Mesendoderm (in vitro differentiated cells): ENCODE data around the gene GBA2.
A peak's percentile ranks its signal among the peaks of the same experiment; 100 is the strongest.

Experiments
- DNase-seq: peaks from one replicate; pipeline ENCODE4 v3.0.0; 2013
- H2AK5ac ChIP-seq: 2 replicates; pipeline ENCODE4 v1.6.1; 2013; ENCODE audit warnings: low read length, inconsistent platforms
- H2BK120ac ChIP-seq: 2 replicates; pipeline ENCODE4 v1.6.1; 2013; ENCODE audit warnings: low read depth, mild to moderate bottlenecking, low read length, moderate library complexity, mixed read lengths
- H2BK15ac ChIP-seq: replicated peaks from 2 replicates; pipeline ENCODE4 v1.6.1; 2013; ENCODE audit warnings: low read depth, mild to moderate bottlenecking, moderate library complexity
- H2BK5ac ChIP-seq: 2 replicates; pipeline ENCODE4 v1.6.1; 2013; ENCODE audit warnings: low read length, inconsistent platforms
- H3K18ac ChIP-seq: 2 replicates; pipeline ENCODE4 v1.6.1; 2013; ENCODE audit warnings: mild to moderate bottlenecking, low read length, mixed read lengths
- H3K23ac ChIP-seq: one replicate; pipeline ENCODE4 v1.6.1; 2013; ENCODE audit warnings: low read length
- H3K27ac ChIP-seq: 2 replicates; pipeline ENCODE4 v1.5.1; 2013; ENCODE audit warnings: low read depth, mild to moderate bottlenecking, inconsistent platforms, low read length, moderate library complexity
- H3K27me3 ChIP-seq: 2 replicates; pipeline ENCODE4 v1.6.1; 2013; ENCODE audit warnings: low read length, control low read depth, mild to moderate bottlenecking, inconsistent platforms; ENCODE audit not compliant: insufficient read depth, poor library complexity
- H3K36me3 ChIP-seq: 2 replicates; pipeline ENCODE4 v1.6.1; 2013; ENCODE audit warnings: low read length, inconsistent platforms; ENCODE audit not compliant: control insufficient read depth, insufficient read depth
- H3K4ac ChIP-seq: one replicate; pipeline ENCODE4 v1.6.1; 2013; ENCODE audit warnings: low read depth, mild to moderate bottlenecking, low read length, moderate library complexity
- H3K4me1 ChIP-seq: 2 replicates; pipeline ENCODE4 v1.6.1; 2013; ENCODE audit warnings: low read depth, low read length, inconsistent platforms; ENCODE audit not compliant: control insufficient read depth
- H3K4me2 ChIP-seq: 2 replicates; pipeline ENCODE4 v1.6.1; 2013; ENCODE audit warnings: low read length
- H3K4me3 ChIP-seq: 2 replicates; pipeline ENCODE4 v1.5.1; 2013; ENCODE audit warnings: mild to moderate bottlenecking, low read length
- H3K56ac ChIP-seq: one replicate; pipeline ENCODE4 v1.6.1; 2013; ENCODE audit warnings: low read length
- H3K79me1 ChIP-seq: 2 replicates; pipeline ENCODE4 v1.6.1; 2013; ENCODE audit warnings: low read length, inconsistent platforms
- H3K79me2 ChIP-seq: 2 replicates; pipeline ENCODE4 v1.6.1; 2013; ENCODE audit warnings: mild to moderate bottlenecking, low read length; ENCODE audit not compliant: control insufficient read depth, insufficient read depth
- H3K9ac ChIP-seq: 2 replicates; pipeline ENCODE4 v1.6.1; 2013; ENCODE audit warnings: low read length, inconsistent platforms
- H4K5ac ChIP-seq: one replicate; pipeline ENCODE4 v1.6.1; 2013; ENCODE audit warnings: low read length
- H4K8ac ChIP-seq: one replicate; pipeline ENCODE4 v1.6.1; 2013; ENCODE audit warnings: low read depth, mild to moderate bottlenecking, control low read depth, low read length, moderate library complexity
- WGBS: extraction: QIAGEN DNeasy Blood & Tissue Kit; methylation state at CpG from one replicate; pipeline ENCODE4 v1.1.7; 2013; ENCODE audit warnings: low lambda C conversion rate, missing lambda C conversion rate; ENCODE audit not compliant: insufficient coverage; ENCODE audit errors: extremely low coverage; 5-methylcytosine and 5-hydroxymethylcytosine counted together

GBA2 gene

DNA sequence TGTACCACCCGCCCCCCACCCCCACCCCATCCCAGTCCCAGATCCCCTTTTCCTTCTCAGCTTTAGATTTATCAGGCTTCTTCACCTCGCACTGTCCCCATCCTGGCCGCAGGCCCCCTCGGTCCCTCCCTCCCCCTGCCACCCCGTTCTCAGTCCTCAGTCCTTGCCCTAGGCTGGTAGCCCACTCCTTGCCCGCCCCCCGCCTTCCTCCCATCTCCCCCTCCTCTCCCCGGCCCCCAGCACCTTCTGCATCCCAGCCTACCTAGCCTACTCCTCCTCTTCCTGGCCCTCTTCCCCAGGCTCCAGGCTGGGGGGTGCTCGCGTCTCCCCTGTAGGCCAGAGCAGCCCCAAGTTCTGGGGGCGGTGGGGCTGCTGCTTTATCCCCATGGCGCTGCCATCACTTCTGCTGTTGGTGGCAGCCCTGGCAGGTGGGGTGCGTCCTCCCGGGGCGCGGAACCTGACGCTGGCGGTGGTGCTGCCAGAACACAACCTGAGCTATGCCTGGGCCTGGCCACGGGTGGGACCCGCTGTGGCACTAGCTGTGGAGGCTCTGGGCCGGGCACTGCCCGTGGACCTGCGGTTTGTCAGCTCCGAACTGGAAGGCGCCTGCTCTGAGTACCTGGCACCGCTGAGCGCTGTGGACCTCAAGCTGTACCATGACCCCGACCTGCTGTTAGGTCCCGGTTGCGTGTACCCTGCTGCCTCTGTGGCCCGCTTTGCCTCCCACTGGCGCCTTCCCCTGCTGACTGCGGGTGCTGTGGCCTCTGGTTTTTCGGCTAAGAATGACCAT, 43.2 kb upstream of the GBA2 start:
- H2BK120ac ChIP-seq, result no peak overlapping the region
- H3K4me1 ChIP-seq, result peaks cover 6% of the 10 kb centered on the region
- H4K5ac ChIP-seq, result no peak overlapping the region
- no peak overlapping the region for H2BK15ac ChIP-seq
- no peaks in the 10 kb centered on the region for H3K36me3 ChIP-seq
- H3K79me2 ChIP-seq, result peaks cover 3% of the 10 kb centered on the region
- no peak for DNase-seq
- H4K8ac ChIP-seq, result no peak overlapping the region
- H3K23ac ChIP-seq, result peak overlapping the region; percentile 89
- no peak overlapping the region for H2BK5ac ChIP-seq
- peak overlapping the region; percentile 94 for H3K56ac ChIP-seq
- no peak overlapping the region for H2AK5ac ChIP-seq
- no CpG with 5 or more reads among the region's 34 CpGs for WGBS
- H3K4me3 ChIP-seq, result no peak overlapping the region
- peak overlapping the region; percentile 97 for H3K18ac ChIP-seq
- no peak overlapping the region for H3K27ac ChIP-seq
- peaks cover 5% of the 10 kb centered on the region for H3K79me1 ChIP-seq
- peak overlapping the region; percentile 89 for H3K4ac ChIP-seq
- no peak overlapping the region for H3K4me2 ChIP-seq
- no peaks in the 10 kb centered on the region for H3K27me3 ChIP-seq
- H3K9ac ChIP-seq, result no peak overlapping the region

DNA sequence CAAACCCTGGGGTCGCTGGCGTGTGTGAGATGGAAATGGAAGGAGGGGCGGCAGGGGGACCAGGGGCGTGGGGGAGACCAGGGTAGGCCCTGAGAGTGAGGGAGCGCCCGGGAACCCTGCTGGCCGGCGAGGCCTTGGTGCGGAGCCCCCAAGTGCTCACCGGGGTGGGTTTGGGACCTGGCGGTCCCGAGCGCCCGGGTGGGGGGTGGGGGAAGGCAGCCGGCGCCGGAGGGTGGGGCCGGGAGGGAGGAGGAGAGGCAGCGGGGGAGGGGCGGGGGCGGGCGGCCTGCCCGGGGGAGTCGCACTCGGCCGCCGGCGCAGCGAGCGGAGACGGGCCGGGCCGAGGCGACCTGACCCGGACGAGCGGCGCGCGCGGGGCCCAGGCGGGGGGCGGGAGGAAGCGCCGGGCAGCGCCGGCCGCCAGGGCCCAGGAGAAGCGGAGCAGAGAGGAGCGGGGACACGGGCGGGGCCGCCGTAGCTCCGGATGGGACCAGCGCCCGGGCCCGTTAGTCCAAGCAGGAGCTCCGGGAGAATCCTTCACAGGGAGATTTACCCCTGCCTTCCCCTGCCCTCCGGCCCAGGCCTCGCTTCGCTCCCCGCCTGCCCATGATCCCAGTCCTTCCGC, 42.4 kb upstream of the GBA2 start, which contains the start of gene NPR2:
Gene NPR2, plus strand, starts transcription at position 295 of the 625 bp plus-strand sequence. CDS start 818 bp downstream, outside the sequence.
- peak; percentile 43 for DNase-seq
- H3K27me3 ChIP-seq, result no peaks in the 10 kb centered on the region
- H3K79me2 ChIP-seq, result peaks cover 3% of the 10 kb centered on the region
- H3K18ac ChIP-seq, result peak within 1 kb of the TSS; percentile 97
- peak within 1 kb of the TSS; percentile 95 for H3K56ac ChIP-seq
- WGBS, result no CpG with 5 or more reads among the region's 64 CpGs
- peak within 1 kb of the TSS; percentile 52 for H3K4me3 ChIP-seq
- peak within 1 kb of the TSS; percentile 89 for H3K23ac ChIP-seq
- H4K8ac ChIP-seq, result no peak within 1 kb of the TSS
- H3K4me1 ChIP-seq, result peaks cover 3% of the 10 kb centered on the region
- H2BK15ac ChIP-seq, result no peak within 1 kb of the TSS
- peak within 1 kb of the TSS; percentile 70 for H3K4me2 ChIP-seq
- no peak within 1 kb of the TSS for H3K27ac ChIP-seq
- no peak within 1 kb of the TSS for H2AK5ac ChIP-seq
- peak within 1 kb of the TSS; percentile 84 for H3K9ac ChIP-seq
- H3K36me3 ChIP-seq, result no peaks in the 10 kb centered on the region
- peak within 1 kb of the TSS; percentile 11 for H2BK120ac ChIP-seq
- peaks cover 5% of the 10 kb centered on the region for H3K79me1 ChIP-seq
- no peak within 1 kb of the TSS for H2BK5ac ChIP-seq
- peak within 1 kb of the TSS; percentile 89 for H3K4ac ChIP-seq
- no peak within 1 kb of the TSS for H4K5ac ChIP-seq

DNA sequence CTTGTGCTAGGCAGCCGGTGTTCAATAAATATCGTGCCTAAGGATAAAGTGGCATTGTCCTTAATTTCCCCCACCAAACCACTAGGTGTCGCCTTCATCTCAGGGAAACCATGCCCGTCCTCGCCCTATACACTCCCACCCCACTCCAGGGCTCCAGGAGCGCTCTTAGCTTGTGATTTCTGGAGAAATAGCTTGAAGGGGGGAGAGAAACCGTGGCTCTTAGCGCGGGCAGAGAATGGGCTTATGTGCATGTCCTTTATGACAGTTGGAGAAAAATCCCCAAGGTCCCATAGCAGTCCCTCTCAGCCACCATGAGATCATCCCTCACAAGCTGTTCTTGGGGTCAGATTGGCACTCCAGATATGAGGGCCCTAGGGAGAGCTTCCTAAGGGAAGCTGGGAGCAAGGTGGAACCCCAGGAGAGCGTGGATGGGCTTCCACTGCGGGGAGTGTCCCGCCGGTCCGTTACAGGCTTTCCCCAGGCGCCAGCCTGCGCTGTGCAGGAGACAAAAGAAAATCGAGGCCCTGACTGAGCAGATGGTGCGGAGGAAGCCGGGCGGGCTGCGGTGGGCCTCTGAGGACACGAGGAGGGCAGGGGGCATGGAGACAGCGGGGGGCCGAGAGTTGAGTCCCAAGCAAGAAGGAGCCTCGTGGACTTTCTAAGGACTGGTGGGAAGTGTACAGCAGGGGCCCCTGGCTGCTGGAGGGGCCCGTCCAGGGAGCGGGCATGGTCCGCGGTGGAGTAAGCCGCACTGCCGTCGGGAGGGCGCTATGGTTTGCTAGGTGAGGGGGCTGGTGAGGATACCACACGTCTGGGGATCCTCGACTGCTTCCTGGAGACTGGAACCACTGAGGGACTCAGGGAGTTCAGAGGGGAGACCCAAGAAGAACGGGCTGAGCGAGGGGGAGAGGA, 41.6 kb upstream of the GBA2 start:
- Histone ChIP-seq H3K4me3 (no peak overlapping the region), H3K79me2 (peaks cover 3% of the 10 kb centered on the region), H3K18ac (peak overlapping the region; percentile 97), H3K79me1 (peaks cover 5% of the 10 kb centered on the region), H2BK120ac (peak overlapping the region; percentile 11), H3K23ac (no peak overlapping the region), H2AK5ac (no peak overlapping the region), H3K36me3 (no peaks in the 10 kb centered on the region), H2BK5ac (no peak overlapping the region), H3K56ac (peak overlapping the region; percentile 95), H4K8ac (no peak overlapping the region), H3K27me3 (no peaks in the 10 kb centered on the region), H3K27ac (no peak overlapping the region), H3K4me1 (peaks cover 2% of the 10 kb centered on the region), H2BK15ac (no peak overlapping the region), H3K4ac (peak overlapping the region; percentile 89), H4K5ac (no peak overlapping the region), H3K4me2 (peak overlapping the region; percentile 66), H3K9ac (peak overlapping the region; percentile 79)
- WGBS, result no CpG with 5 or more reads among the region's 37 CpGs
- DNase-seq, result peak; percentile 91

DNA sequence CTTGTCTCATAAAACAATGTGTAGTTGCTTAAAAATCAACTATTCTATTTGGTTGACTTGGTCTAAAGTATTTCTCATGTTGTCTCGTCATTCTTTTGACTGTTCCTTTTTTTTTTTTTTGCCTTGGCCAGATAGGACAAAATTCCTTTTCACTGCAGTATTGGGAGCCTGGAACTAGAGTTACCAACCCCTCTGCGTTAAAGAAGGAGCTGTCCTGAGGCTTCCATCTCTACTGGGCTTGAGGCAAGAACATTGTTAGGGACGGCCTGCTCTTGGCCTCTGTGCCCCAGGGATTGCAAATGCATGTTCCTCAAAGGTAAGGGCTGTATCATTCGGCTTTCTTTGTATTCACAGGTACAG, 41.0 kb upstream of the GBA2 start:
- Histone ChIP-seq H3K79me1 (peaks cover 5% of the 10 kb centered on the region), H2BK5ac (no peak overlapping the region), H4K5ac (no peak overlapping the region), H3K36me3 (no peaks in the 10 kb centered on the region), H3K27ac (no peak overlapping the region), H3K4me2 (no peak overlapping the region), H2AK5ac (no peak overlapping the region), H3K18ac (no peak overlapping the region), H3K79me2 (peaks cover 3% of the 10 kb centered on the region), H3K4ac (no peak overlapping the region), H3K56ac (no peak overlapping the region), H2BK120ac (no peak overlapping the region), H3K4me1 (peaks cover 2% of the 10 kb centered on the region), H3K9ac (no peak overlapping the region), H2BK15ac (no peak overlapping the region), H4K8ac (no peak overlapping the region), H3K27me3 (no peaks in the 10 kb centered on the region), H3K4me3 (no peak overlapping the region), H3K23ac (no peak overlapping the region)
- no CpG with 5 or more reads among the region's 4 CpGs for WGBS
- DNase-seq, result no peak

DNA sequence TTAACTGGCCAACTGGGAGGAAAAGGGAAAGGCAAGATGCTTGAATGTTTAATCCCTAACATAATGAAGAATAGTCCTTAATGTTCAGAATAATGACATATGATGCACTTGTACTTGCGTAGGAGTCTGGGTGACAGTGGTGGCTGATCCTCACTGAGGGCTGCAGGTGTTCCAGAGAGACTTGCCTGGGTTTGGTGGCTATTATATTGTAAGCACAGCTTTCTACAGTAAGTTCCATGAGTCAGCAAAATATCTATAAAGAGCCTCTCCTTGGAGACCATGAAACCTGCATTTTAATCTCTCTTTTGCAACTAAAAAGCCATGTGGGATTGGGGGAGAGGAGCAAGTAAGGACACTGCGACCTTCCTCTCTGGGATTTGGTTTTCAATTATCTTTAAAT, 40.5 kb upstream of the GBA2 start:
- Histone ChIP-seq H2BK15ac (no peak overlapping the region), H3K36me3 (no peaks in the 10 kb centered on the region), H3K18ac (no peak overlapping the region), H3K4me3 (no peak overlapping the region), H3K79me1 (peaks cover 5% of the 10 kb centered on the region), H3K27me3 (no peaks in the 10 kb centered on the region), H2BK5ac (no peak overlapping the region), H4K5ac (no peak overlapping the region), H2BK120ac (no peak overlapping the region), H3K4me1 (peaks cover 2% of the 10 kb centered on the region), H4K8ac (no peak overlapping the region), H3K56ac (no peak overlapping the region), H3K79me2 (peaks cover 3% of the 10 kb centered on the region), H3K27ac (no peak overlapping the region), H3K4ac (no peak overlapping the region), H3K4me2 (no peak overlapping the region), H3K9ac (no peak overlapping the region), H3K23ac (no peak overlapping the region), H2AK5ac (no peak overlapping the region)
- DNase-seq, result no peak
- no CpG with 5 or more reads among the region's 2 CpGs for WGBS
